NCI-H774 (cell line): Measurements from ENCODE around the gene PRDM7.
A peak's percentile ranks its signal among the peaks of the same experiment; 100 is the strongest.
"Not testable (repeated sequence)": the region's sequence is repeated elsewhere in the genome, so short reads cannot be mapped to it uniquely, and the experiment has no call there.

Source experiments
- DNase-seq: peaks from one replicate; lab custom pipeline; 2025; lab: John Stamatoyannopoulos, UW

PRDM7 gene

DNA sequence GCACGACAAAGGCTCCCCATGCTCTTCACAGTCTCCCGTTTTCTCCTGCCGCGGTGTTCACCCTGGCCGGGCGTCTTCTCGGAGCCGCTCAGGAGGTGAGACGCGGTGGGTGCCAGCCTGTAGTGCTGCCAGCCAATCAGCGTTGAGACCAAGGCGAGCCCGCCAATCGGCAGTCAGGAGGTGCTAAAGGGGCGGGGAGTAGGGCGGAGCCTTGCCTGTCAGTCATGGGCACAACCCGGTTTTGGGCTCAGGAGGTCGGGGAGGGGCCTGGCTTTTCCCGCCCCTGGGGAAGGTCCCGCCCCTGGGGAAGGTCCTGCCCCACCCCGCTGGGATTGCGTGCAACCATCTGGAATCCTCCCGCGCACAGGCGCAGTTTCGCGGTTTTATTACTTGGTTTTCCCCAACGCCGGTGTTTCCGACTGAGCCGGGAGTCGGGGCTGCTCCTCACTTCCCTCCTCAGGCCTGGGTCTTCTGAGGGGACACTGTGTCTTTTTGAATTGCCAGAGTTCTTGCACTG is at the start of gene PRDM7:
Gene PRDM7, minus strand, starts transcription at position 92 of the 517 bp plus-strand sequence. CDS start 1,421 bp downstream, outside the sequence.
- peak; percentile 87 for DNase-seq

DNA sequence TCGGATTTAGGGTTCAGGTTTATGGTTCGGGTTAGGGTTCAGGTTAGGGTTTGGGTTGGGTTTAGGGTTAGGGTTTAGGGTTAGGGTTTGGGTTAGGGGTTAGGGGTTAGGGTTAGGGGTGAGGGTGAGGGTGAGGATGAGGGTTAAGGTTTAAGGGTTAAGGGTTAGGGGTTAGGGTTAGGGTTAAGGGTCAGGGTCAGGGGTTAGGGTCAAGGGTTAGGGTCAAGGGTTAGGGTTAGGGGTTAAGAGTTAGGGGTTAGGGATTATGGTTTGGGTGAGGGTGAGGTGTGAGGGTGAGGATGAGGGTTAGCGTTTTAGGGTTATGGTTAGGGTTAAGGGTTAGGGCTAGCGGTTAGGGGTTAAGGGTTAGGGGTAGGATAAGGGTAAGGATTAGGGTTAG is 44.7 kb upstream of the PRDM7 start:
- DNase-seq, result not testable (repeated sequence)

- not testable (repeated sequence) for DNase-seq
These were observed 30.5 kb upstream of the PRDM7 start for GRCh38 chr16:90107617-90108016.

GRCh38 chr16:90107060-90107459 is 29.9 kb upstream of the PRDM7 start:
- DNase-seq, result not testable (repeated sequence)

DNA sequence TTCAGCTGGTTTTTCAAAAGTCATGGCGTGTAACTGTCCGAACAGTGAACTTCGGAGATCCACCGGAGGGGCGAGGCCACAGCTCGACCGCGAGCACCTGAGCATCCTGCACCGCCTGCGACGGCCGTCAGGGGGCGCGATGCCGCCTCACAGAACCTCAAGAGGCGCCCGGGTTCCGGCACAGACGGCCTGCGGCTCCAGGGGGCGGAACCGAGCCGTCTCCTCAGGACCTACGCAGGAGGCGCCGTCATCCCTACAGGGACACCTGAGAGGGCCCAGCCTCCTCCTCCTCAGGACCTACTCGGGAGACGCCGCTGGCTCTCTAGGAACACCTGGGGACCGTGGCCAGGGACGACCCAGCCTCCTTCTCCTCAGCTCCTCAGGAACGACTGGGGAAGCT is 29.1 kb upstream of the PRDM7 start:
- not testable (repeated sequence) for DNase-seq

- DNase-seq, result not testable (repeated sequence)
These were observed 27.6 kb upstream of the PRDM7 start for GRCh38 chr16:90104725-90105124.

GRCh38 chr16:90102086-90102884 is 25.2 kb upstream of the PRDM7 start:
- DNase-seq, result not testable (repeated sequence)

DNA sequence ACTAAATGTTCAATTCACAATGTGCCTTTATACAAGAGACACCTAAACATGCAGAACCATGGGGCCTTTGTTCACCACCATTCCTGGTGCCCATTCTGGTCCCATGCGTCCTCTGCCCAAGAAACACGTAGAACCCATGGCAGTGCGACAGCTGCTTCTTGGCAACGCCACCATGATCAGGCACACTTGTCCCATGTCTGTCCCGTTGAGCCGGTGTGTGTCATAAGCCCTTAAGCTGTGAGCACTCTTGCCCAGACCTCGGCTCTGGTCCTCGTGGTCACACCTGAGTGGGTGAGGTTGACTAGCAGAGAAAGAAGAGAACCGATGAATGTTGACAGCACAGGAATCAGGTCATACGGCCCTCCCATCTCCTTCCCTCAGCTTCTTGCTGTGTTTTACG is 24.2 kb upstream of the PRDM7 start:
- not testable (repeated sequence) for DNase-seq

- not testable (repeated sequence) for DNase-seq
These were observed 23.7 kb upstream of the PRDM7 start for GRCh38 chr16:90100790-90101189.

- not testable (repeated sequence) for DNase-seq
These were observed 23.1 kb upstream of the PRDM7 start for GRCh38 chr16:90100229-90100628.

DNA sequence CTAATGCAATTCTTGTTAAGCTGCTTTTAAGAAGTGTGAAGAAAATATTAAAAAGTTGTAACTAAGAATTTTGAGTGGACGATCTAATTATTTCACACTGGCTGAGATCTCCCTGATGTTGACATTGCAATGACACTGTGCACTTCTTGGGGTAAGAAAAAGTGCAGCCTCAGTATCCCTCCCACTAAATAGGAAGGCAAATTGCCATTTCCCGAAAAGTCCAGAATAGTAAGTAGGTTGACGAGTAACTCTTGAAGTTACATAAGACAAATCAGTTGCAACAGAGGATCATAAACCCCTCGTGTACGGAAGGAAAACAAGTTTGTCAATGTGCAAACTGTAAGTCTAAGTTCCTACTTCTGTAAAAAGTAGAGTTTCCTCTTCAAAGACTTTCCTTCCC is 21.8 kb upstream of the PRDM7 start:
- DNase-seq, result not testable (repeated sequence)

GRCh38 chr16:90097010-90097684 is 20.0 kb upstream of the PRDM7 start:
- not testable (repeated sequence) for DNase-seq

DNA sequence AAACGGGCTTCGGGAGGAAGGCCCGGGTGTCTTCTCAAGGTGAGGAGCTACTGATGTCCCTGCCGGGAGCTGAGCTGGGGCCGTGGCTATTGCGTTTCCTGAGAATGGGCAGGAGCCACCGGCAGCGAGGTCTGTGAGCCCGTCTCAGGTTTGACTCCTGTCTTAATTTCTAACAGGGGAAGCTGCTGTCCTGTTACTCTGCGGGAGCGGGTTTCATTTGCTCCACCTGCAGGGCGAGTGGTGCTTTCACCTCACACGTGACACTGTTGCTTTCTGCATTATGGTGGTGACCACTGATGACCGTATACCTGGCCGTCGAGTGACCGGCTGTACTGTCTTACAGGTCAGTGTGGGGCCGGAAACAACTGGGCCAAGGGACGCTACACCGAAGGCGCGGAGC is 17.7 kb upstream of the PRDM7 start:
- not testable (repeated sequence) for DNase-seq

- DNase-seq, result not testable (repeated sequence)
These were observed 17.2 kb upstream of the PRDM7 start for GRCh38 chr16:90094296-90094695.

GRCh38 chr16:90093799-90094198 is 16.7 kb upstream of the PRDM7 start:
- DNase-seq, result not testable (repeated sequence)

- DNase-seq, result not testable (repeated sequence)
These were observed 15.7 kb upstream of the PRDM7 start for GRCh38 chr16:90092781-90093180.

DNA sequence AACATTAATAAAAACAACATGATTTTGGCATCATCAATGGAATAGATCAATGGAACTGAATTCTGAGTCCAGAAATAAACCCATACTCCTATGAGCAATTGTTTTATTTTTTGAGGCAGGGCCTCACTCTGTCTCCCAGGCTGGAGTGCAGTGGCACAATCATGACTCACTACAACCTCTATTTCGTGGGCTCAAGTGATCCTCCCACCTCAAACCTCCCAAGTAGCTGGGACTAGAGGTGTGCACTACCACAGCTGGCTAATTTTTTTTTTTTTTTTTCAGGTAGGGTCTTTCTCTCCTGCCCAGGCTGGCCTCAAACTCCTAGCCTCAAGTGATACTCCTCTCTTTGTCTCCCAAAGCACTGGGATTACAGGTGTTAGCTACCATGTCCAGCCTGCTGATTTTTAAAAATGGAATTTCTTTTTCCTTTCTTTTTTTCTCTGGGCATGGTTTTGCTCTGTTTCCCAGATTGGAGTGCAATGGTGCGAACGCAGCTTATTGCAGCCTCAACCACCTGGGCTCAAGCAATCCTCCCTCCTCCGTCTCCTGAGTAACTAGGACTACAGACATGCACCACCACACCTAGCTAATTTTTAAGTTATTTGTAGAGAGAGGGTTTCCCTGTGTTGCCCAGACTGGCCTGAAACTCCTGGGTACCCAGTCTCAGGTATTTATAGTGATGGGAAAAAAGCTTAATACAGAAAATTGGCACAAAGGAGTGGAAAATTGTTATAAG is 7.3 kb upstream of the PRDM7 start:
- no peak for DNase-seq

DNA sequence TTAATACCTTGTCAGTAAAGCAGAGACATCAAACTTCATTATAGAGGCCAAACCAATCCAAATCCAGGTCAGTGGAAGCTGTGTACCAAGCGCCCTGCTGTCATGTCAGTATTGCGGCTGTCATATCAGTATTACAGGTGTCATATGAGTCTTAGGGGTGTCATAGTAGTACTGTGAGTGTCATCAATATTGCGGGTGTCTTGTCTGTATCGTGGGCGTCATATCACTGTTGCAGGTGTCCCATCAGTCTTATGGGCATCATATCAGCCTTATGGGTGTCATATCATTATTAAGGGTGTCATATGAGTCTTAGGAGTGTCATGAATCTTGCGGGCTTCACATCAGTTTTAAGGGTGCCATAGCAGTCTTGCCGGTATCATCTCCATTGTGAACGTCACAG is 6.0 kb upstream of the PRDM7 start:
- DNase-seq, result no peak

DNA sequence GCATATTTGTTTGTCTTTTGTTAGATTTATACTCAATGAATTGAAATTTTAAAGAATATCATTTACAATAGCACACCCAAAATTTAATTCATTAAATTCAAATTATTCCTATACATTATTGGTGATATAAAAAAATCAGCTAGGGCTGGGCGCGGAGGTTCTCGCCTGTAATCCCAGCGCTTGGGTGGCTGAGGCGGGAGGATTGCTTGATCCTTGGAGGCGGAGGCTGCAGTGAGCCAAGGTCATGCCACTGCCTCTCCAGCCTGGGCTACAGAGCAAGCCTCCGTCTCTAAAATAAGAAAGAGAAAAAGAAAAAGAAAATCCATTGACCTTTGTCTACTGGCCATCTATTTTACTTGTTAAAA is 4.5 kb upstream of the PRDM7 start:
- no peak for DNase-seq

DNA sequence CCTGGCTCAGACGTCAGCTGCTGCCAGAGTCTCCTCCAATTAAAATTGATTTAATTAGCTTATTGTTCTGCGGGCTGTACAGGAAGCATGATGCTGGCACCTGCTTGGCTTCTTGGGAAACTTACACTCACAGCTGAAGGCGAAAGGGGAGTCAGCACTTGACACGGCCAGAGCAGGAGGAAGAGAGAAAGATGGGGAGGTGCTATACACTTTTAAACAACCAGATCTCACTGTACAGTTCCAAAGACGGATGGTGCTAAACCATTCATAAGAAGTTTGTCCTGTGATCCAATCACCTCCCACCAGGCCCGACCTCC is 1.4 kb upstream of the PRDM7 start:
- DNase-seq, result no peak

- DNase-seq, result no peak
These were observed 837 bp upstream of the PRDM7 start for GRCh38 chr16:90077757-90078578.
